HCT116 (cell line): ENCODE measurements around the gene CASK. TPM values are rescaled to one million over a fixed set of nuclear protein-coding genes. Genes with fewer than 3 reads are reported as not detected.

Experiments
- ATAC-seq: fragments of 200-7000 bp; cut with Tn5 transposase; 2 replicates; pipeline ENCODE4 v1.9.1; 2020; ENCODE audit warnings: mild to moderate bottlenecking, moderate library complexity
- BruUV-seq: library from RNA; stranded (reverse); fragments of 400-500 nt; replicated peaks from 2 replicates; lab custom pipeline; 2021; lab: Mats Ljungman, UMichigan
- CTCF ChIA-PET: fragments of 300-600 bp; sonication (Branson Sonifier 250); formaldehyde crosslinking; loops from one replicate; lab custom pipeline; 2021; ENCODE audit warnings: antibody characterized with exemption; lab: Charles Lee
- POLR2A ChIA-PET: fragments of 300-600, 350-600 bp; sonication (Branson Sonifier 250); formaldehyde crosslinking; loops from one replicate; lab custom pipeline; 2021; ENCODE audit warnings: antibody characterized with exemption; lab: Charles Lee
- RAD21 ChIA-PET, 2 experiments: fragments of 300-600 bp; sonication (Branson Sonifier 250); formaldehyde crosslinking; loops; one replicate each; lab custom pipeline; 2023; ENCODE audit warnings: low total read pairs in 2 of 2; ENCODE audit not compliant: uncharacterized antibody in 2 of 2, unreplicated experiment in 2 of 2, low non-redundant PET in 1 of 2; lab: Charles Lee
- DNase-seq: peaks from one replicate; pipeline ENCODE4 v3.0.0-alpha.2; 2010; ENCODE audit warnings: low read depth, low spot score
- H2AFZ ChIP-seq: fragments of 200-600 bp; shearing (Covaris generic), sonication (generic); 2 replicates; pipeline ENCODE4 v1.6.1; 2017; ENCODE audit warnings: low read depth, mixed run types, mixed read lengths, antibody characterized with exemption, low read length; ENCODE audit not compliant: poor library complexity, severe bottlenecking
- H3K27ac ChIP-seq: 2 replicates; pipeline ENCODE4 v1.5.1; 2012; ENCODE audit warnings: low read depth, low read length
- H3K27me3 ChIP-seq: fragments of 200-600 bp; sonication (generic); 2 replicates; pipeline ENCODE4 v1.6.1; 2016; ENCODE audit warnings: mixed run types, low read length, mixed read lengths; ENCODE audit not compliant: insufficient read depth
- H3K36me3 ChIP-seq, 2 experiments: fragments of 200-500 bp in 1 of 2; fragments of 200-600 bp in 1 of 2; sonication (Bioruptor generic) in 1 of 2; sonication (generic) in 1 of 2; 2 replicates each; pipeline versions ENCODE4 v1.5.1 to v1.6.1; 2014 to 2016; ENCODE audit warnings: low read length in 2 of 2, inconsistent platforms in 1 of 2, mixed read lengths in 1 of 2, mixed run types in 1 of 2; ENCODE audit not compliant: insufficient read depth in 2 of 2, control insufficient read depth in 1 of 2
- H3K4me1 ChIP-seq, 2 experiments: fragments of 200-600 bp in 1 of 2; sonication (generic) in 1 of 2; 2 replicates each; pipeline versions ENCODE4 v1.5.1 to v1.6.1; 2012 to 2017; ENCODE audit warnings: low read length in 2 of 2, inconsistent platforms in 1 of 2, mild to moderate bottlenecking in 1 of 2, mixed read lengths in 1 of 2, mixed run types in 1 of 2, moderate library complexity in 1 of 2; ENCODE audit not compliant: insufficient read depth in 2 of 2, control insufficient read depth in 1 of 2
- H3K4me2 ChIP-seq: fragments of 200-600 bp; sonication (generic); 2 replicates; pipeline ENCODE4 v1.6.1; 2017; ENCODE audit warnings: mixed run types, low read length, mixed read lengths
- H3K4me3 ChIP-seq, 2 experiments: fragments of 200-600 bp in 1 of 2; sonication (generic) in 1 of 2; replicated peaks in 1 of 2; 2 replicates each; pipeline ENCODE4 v1.5.1; 2011 to 2016; ENCODE audit warnings: low read length in 2 of 2, control low read depth in 1 of 2, low read depth in 1 of 2, mild to moderate bottlenecking in 1 of 2, mixed read lengths in 1 of 2, mixed run types in 1 of 2
- H3K79me2 ChIP-seq: fragments of 200-600 bp; sonication (generic); 2 replicates; pipeline ENCODE4 v1.6.1; 2017; ENCODE audit warnings: mild to moderate bottlenecking, mixed run types, low read length, moderate library complexity, mixed read lengths; ENCODE audit not compliant: insufficient read depth
- H3K9ac ChIP-seq: fragments of 200-600 bp; sonication (generic); 2 replicates; pipeline ENCODE4 v1.6.1; 2016; ENCODE audit warnings: low read length, mixed read lengths
- H3K9me2 ChIP-seq: fragments of 200-600 bp; sonication (generic), shearing (Covaris generic); 2 replicates; pipeline ENCODE4 v1.6.1; 2017; ENCODE audit warnings: mixed run types, mild to moderate bottlenecking, moderate library complexity; ENCODE audit not compliant: insufficient read depth
- H3K9me3 ChIP-seq, 2 experiments: fragments of 200-500 bp in 1 of 2; fragments of 200-600 bp in 1 of 2; sonication (Bioruptor generic) in 1 of 2; sonication (generic) in 1 of 2; 2 replicates each; pipeline ENCODE4 v1.6.1; 2014 to 2017; ENCODE audit warnings: low read length in 2 of 2, mixed read lengths in 2 of 2, inconsistent platforms in 1 of 2, low read depth in 1 of 2, mild to moderate bottlenecking in 1 of 2, mixed run types in 1 of 2, moderate library complexity in 1 of 2; ENCODE audit not compliant: control insufficient read depth in 1 of 2, insufficient read depth in 1 of 2
- H4K20me1 ChIP-seq: fragments of 200-600 bp; sonication (generic), shearing (Covaris generic); 2 replicates; pipeline ENCODE4 v1.6.1; 2017; ENCODE audit warnings: mixed run types, mild to moderate bottlenecking, moderate library complexity; ENCODE audit not compliant: insufficient read depth
- CBX3 ChIP-seq: IDR thresholded peaks from 2 replicates; pipeline ENCODE4 v1.6.1; 2012; ENCODE audit warnings: low read depth
- CEBPB ChIP-seq: IDR thresholded peaks from 2 replicates; pipeline ENCODE4 v1.6.1; 2012; ENCODE audit warnings: low read depth
- EZH2phosphoT487 ChIP-seq: fragments of 200-600 bp; IDR thresholded peaks from 2 replicates; pipeline ENCODE4 v1.6.1; 2018; ENCODE audit warnings: antibody characterized with exemption, borderline replicate concordance
- JUND ChIP-seq: IDR thresholded peaks from 2 replicates; pipeline ENCODE4 v1.6.1; 2012
- RAD21 ChIP-seq: IDR thresholded peaks from 2 replicates; pipeline ENCODE4 v1.6.1; 2012; ENCODE audit warnings: low read depth, mild to moderate bottlenecking
- SIN3A ChIP-seq: IDR thresholded peaks from 2 replicates; pipeline ENCODE4 v1.6.1; 2012; ENCODE audit warnings: low read depth
- YY1 ChIP-seq: IDR thresholded peaks from 2 replicates; pipeline ENCODE4 v1.6.1; 2011; ENCODE audit warnings: low read length, low read depth, moderate library complexity, mild to moderate bottlenecking; ENCODE audit not compliant: insufficient replicate concordance; ENCODE audit errors: extremely low read depth
- intact Hi-C: fragments of 100-400 bp; cut with micrococcal nuclease; formaldehyde crosslinking; loops from 2 replicates; pipeline ENCODE4 v1.10.0; 2022
- total RNA-seq: library from RNA; stranded (reverse); gene quantifications from one replicate; pipeline ENCODE4 v1.2.1, GENCODE V29; 2021; ENCODE audit not compliant: unreplicated experiment
- TF ChIP-seq, protein P1 (sequence below): IDR thresholded peaks from 2 replicates; pipeline ENCODE4 v1.6.1; 2012
- TF ChIP-seq, protein P2 (sequence below): IDR thresholded peaks from 2 replicates; pipeline ENCODE4 v1.6.1; 2011; ENCODE audit warnings: mild to moderate bottlenecking, low read length, moderate library complexity; ENCODE audit not compliant: insufficient replicate concordance; ENCODE audit errors: extremely low read depth

The CASK gene
- total RNA-seq, 1 experiment from 2014 or later, result 39.0 TPM

DNA sequence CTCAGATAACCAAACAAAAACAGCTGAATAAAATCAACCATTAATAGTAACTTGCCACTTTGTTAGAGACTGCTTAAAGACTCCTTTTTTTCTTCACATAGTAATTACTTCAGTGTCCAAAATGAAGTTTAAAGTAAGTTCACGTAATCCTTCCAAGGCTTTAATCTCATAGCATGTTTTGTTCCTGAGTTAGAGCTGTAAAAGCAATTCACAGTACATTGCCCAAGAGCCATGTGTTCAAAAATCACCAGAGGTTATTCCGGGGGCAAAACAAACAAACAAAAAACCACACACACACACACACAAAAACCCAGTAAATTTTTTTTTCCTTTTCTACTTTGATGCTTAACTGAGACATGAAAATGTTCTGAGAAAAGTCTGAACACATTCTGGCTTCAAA, 193.3 kb downstream of the CASK start:
- BruUV-seq, result no TSS peak
- Histone ChIP-seq H3K9me3 (no peaks in the 10 kb centered on the region), H3K4me1 (no peaks in the 10 kb centered on the region), H3K9ac (no peak overlapping the region), H3K79me2 (no peaks in the 10 kb centered on the region), H3K4me2 (no peak overlapping the region), H3K4me3 (no peak overlapping the region), H3K9me2 (no peaks in the 10 kb centered on the region), H3K27me3 (no peaks in the 10 kb centered on the region), H4K20me1 (no peaks in the 10 kb centered on the region)
- TF ChIP-seq CEBPB, result no peak
- TF ChIP-seq, all 23 proteins: peak for 0
- Histone ChIP-seq H3K27ac (no peak overlapping the region), H2AFZ (no peak overlapping the region), H3K36me3 (no peaks in the 10 kb centered on the region)
- no peak for DNase-seq
- intact Hi-C loops, result no loop called here
- ChIA-PET CTCF (no interaction called here), POLR2A (no interaction called here), RAD21 (no interaction called here)
- no peak for ATAC-seq

DNA sequence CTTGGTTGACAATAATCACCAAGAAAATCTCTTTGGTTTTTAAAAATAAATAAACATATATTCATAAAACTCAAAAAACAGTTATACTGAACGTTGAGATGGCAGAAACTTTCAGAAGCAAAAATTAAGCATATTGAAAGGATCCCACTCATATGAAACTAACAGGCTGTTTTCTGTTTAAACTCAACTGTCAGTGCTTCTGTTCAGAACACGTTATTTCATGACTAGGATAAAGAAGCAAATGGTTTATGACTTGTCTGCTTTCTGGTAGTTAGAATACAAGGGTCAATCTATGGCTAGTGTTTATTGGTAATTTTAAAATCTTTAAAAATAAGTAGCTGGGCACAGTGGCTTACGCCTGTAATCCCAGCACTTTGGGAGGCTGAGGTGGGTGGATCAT, 195.2 kb downstream of the CASK start:
- CTCF ChIA-PET, result no interaction called here
- Histone ChIP-seq H3K27me3 (no peaks in the 10 kb centered on the region), H3K4me2 (no peak overlapping the region), H3K4me3 (no peak overlapping the region), H3K9me3 (no peaks in the 10 kb centered on the region), H3K27ac (no peak overlapping the region), H2AFZ (no peak overlapping the region), H3K4me1 (no peaks in the 10 kb centered on the region), H3K9me2 (no peaks in the 10 kb centered on the region), H3K9ac (no peak overlapping the region), H4K20me1 (no peaks in the 10 kb centered on the region), H3K79me2 (no peaks in the 10 kb centered on the region), H3K36me3 (no peaks in the 10 kb centered on the region)
- BruUV-seq, result no TSS peak
- POLR2A ChIA-PET, result no interaction called here
- TF ChIP-seq YY1 (no peak), JUND (no peak)
- intact Hi-C loops, result no loop called here
- RAD21 ChIA-PET, result no interaction called here
- DNase-seq (no peak), ATAC-seq (no peak)

DNA sequence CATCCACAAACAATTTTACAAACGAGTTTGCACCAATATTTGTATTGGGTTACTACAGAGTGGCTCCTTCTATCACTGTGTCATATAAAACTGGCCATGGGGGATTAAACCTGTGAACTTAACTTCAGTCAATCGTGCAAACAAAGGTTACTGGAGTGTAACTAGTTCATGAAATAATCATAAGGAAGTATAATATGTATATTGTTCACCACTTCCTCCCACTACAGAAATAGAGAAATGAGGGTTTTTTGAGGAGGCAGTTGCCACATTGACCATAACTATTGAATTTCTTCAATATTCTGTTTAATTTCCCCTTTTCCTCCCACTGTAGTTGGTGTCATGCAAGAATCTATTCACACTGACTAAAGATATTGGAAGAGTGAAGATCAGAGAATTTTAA, 199.5 kb downstream of the CASK start, which contains the start of gene GPR82:
TSS of gene GPR82 (plus strand) at position 356 of the 400 bp plus-strand sequence. CDS start 2,846 bp downstream, outside the sequence.
- intact Hi-C loops, result no loop called here
- Histone ChIP-seq H3K4me2 (no peak within 1 kb of the TSS), H3K9ac (no peak within 1 kb of the TSS), H3K4me3 (no peak within 1 kb of the TSS), H3K36me3 (no peaks in the 10 kb centered on the region), H3K9me2 (no peaks in the 10 kb centered on the region), H3K27ac (no peak within 1 kb of the TSS), H3K79me2 (no peaks in the 10 kb centered on the region), H2AFZ (no peak within 1 kb of the TSS), H3K9me3 (no peaks in the 10 kb centered on the region), H3K27me3 (no peaks in the 10 kb centered on the region), H3K4me1 (no peaks in the 10 kb centered on the region), H4K20me1 (no peaks in the 10 kb centered on the region)
- no TSS peak for BruUV-seq
- CTCF ChIA-PET, result no interaction called here
- POLR2A ChIA-PET, result no interaction called here
- RAD21 ChIA-PET, result no interaction called here
- ATAC-seq (no peak), DNase-seq (no peak)
- no peak for TF ChIP-seq SIN3A
- no peak for TF ChIP-seq CBX3
- no peak for TF ChIP-seq RAD21
- TF ChIP-seq, protein P1, sequence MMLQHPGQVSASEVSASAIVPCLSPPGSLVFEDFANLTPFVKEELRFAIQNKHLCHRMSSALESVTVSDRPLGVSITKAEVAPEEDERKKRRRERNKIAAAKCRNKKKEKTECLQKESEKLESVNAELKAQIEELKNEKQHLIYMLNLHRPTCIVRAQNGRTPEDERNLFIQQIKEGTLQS, result no peak
- TF ChIP-seq EZH2phosphoT487, result no peak
- TF ChIP-seq, protein P2, sequence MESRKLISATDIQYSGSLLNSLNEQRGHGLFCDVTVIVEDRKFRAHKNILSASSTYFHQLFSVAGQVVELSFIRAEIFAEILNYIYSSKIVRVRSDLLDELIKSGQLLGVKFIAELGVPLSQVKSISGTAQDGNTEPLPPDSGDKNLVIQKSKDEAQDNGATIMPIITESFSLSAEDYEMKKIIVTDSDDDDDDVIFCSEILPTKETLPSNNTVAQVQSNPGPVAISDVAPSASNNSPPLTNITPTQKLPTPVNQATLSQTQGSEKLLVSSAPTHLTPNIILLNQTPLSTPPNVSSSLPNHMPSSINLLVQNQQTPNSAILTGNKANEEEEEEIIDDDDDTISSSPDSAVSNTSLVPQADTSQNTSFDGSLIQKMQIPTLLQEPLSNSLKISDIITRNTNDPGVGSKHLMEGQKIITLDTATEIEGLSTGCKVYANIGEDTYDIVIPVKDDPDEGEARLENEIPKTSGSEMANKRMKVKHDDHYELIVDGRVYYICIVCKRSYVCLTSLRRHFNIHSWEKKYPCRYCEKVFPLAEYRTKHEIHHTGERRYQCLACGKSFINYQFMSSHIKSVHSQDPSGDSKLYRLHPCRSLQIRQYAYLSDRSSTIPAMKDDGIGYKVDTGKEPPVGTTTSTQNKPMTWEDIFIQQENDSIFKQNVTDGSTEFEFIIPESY, result no peak
